ENCODE data around the gene ZBP1.

Gene ZBP1

DNA sequence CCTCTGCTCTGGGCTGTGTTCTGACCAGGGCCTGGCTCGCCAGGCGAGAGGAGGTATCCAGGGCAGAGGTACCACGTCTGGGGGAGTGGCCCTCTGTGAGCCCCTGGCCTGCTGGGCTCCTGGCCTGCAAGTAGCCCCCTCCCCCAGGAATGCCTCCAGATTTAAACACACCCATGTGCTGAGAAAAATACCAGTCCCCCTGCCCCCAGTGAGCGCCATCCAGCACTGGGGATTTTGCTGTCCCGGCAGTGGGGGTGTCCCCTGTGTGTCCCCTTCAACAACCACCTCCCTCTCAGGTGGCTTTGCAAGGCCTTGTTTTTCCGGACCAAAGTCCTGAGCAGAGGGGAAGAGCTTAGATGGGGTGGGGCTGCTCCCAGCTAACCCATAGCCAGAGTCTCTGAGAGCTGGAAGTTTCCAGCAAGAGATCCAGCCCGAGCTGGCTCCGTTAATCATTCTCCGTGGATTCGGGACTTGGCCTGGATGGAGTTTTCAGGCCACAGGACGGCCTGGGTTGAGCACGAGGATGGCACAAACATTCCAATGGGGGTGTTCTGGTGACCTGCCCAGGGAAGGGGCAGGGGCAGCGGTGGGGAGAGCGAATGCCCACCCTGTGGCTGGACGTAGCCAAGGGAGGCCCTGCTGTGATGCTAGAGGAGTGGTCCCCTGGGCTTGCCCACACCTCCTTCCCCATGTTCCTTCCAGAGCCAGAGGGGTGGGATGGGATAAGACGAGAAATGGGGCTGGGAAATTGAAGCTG is 30.3 kb downstream of the ZBP1 start:
- TF ChIP-seq, protein P1, sequence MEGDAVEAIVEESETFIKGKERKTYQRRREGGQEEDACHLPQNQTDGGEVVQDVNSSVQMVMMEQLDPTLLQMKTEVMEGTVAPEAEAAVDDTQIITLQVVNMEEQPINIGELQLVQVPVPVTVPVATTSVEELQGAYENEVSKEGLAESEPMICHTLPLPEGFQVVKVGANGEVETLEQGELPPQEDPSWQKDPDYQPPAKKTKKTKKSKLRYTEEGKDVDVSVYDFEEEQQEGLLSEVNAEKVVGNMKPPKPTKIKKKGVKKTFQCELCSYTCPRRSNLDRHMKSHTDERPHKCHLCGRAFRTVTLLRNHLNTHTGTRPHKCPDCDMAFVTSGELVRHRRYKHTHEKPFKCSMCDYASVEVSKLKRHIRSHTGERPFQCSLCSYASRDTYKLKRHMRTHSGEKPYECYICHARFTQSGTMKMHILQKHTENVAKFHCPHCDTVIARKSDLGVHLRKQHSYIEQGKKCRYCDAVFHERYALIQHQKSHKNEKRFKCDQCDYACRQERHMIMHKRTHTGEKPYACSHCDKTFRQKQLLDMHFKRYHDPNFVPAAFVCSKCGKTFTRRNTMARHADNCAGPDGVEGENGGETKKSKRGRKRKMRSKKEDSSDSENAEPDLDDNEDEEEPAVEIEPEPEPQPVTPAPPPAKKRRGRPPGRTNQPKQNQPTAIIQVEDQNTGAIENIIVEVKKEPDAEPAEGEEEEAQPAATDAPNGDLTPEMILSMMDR (IDR thresholded peaks at IDR 0.05): no peak

DNA sequence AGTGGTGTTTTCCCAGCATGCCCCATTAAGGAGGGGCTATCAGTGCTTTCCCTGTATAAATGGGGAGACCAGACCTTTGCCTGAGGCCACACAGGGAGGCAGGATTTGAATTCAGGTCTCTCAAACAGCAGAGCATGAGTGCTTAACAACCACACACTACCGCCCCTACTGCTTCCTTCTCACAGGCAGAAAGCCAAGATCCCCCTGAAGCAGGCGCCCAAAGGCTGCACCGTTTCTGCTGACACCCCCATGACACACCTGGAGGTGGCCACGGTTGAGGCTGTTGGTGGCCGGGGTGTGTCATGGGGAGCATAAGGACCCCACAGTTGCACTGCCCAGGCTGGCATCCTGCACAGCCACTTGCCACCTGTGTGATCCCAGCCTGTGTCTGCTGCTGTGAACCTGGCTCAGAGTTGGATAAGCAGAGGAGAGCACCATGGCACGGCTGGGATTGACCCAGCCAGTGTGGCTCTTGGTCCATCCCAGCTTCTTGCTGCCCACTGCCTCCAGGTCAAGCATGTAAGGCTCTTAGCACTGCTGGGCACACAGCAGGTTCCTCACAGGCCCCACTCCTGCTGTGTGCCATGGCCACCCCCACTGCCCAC is 31.0 kb downstream of the ZBP1 start:
- TF ChIP-seq, protein P1 (IDR thresholded peaks at IDR 0.05): no peak

DNA sequence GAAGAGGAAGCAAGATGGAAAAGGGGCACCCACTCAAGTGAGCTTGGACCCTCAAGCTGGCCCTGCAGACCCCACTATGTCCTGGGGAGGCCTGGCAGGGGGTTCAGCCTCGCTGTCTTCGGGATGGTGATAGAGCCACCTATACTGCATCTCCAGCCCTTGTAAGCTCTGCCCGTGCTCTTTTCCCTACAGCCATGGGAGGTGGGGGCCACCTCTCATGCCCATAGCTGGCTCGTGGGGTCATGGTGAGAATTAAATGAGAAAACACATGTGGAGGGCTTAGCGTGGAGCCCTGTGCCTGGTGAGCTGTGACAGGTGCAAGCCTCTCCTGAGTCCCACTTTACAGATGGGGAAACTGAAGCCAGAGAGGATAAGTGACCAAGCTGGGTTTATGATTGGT is 31.6 kb downstream of the ZBP1 start:
- TF ChIP-seq, protein P1 (IDR thresholded peaks at IDR 0.05): no peak

DNA sequence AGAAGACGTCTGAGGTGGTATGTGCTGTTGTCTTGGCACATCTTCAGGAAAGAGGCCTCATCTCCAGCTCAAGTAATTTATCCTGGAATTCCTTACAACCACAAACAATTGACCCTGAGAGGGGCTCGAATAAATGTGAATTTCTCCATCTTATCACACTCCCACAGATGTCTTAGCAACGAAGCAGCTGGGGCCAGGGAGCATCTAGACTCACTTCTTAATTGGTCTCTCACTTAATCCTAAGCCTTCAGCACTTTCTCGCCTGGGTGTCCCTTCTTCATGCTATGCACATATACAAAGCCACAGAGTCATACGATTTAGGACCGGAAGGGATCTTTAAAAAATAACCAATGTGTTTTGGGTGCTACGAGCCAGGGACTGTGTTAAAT is 32.2 kb downstream of the ZBP1 start:
- TF ChIP-seq, protein P1 (IDR thresholded peaks at IDR 0.05): no peak

DNA sequence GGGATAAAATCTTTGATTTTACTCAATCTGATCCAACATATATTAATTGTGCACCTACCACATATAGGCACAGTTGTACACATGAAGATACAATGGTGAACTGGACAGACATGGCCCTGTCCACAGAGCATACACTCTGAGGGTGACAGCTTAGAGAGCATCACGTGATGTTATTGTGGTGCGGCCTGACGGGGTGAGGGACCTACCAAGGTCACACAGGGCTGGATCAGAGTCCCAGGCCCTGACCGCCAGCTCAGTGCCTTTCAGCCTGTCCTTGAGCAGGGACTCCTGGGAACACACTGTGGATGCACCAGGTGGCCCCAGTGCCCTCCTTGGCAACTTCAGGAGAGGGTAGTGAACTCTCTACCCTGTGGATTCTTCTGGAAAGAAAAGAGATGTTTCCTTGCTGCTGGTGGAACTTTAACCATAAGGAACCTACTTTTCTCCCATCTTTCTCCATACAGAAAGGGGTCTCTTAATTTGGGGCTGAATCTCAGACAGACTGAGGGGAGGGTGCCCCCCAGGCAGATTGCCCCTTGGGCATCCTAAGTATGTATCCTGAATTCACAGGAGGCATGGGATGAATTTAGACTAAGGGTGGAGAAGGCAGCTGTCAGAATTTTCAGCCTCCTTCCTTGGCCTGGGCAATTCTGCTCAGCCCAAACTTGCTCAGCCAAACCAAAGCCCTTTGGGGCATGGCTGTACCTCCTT is 32.8 kb downstream of the ZBP1 start:
- TF ChIP-seq, protein P1 (IDR thresholded peaks at IDR 0.05): no peak

DNA sequence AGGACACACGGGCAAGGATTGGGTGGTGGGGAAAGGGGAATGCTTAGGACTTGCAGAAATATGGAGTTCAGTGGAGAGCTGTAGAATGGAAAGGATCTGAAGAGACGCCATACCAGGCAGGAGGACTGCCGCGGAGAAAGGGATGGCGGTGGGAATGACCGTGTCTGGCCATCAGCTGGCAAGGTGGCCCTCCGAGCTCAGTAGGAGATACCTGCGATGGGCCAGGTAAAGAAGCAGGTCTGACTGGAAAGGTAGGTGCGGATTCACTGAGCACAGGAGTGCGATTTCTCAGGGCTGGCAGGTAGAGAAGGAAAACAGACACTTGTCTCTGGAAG is 33.3 kb downstream of the ZBP1 start:
- TF ChIP-seq, protein P1 (IDR thresholded peaks at IDR 0.05): no peak

DNA sequence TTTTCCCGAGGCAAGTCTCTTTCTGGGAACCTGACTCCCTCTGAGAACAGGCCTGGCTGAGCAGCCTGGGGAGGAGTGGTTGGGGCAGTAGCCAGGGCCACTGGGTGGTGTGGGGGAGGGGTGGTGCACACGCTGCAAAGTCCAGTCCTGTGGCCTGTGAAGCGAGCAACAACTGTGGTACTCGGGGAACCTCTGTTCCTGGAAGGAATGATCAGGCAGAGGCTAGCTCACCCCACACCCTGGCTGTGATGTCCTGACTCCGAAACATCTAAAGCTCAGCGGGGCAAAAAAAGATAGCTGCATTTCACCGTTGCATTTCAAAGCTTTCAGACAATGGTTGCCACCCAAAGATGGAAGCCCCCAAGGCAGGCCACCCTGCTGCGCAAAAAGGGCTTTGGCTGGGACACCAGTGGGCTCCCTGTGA is 33.8 kb downstream of the ZBP1 start:
- TF ChIP-seq, protein P1 (IDR thresholded peaks at IDR 0.05): no peak

All from LNCAP (cell line).